SK-N-SH (cell line): ENCODE data around the gene CCNI2.

Experiments
- CTCF ChIP-seq: fragments of 200-600 bp; sonication (generic); IDR thresholded peaks from 2 replicates; pipeline ENCODE4 v1.6.1; 2017; ENCODE audit warnings: antibody characterized with exemption, mild to moderate bottlenecking, moderate library complexity
- EP300 ChIP-seq, 2 experiments: IDR thresholded peaks; 2 replicates each; pipeline versions ENCODE4 v1.4.0 to v1.6.1; 2012; ENCODE audit warnings: borderline replicate concordance in 1 of 2, low read depth in 1 of 2, low read length in 1 of 2
- PBX3 ChIP-seq: IDR thresholded peaks from 2 replicates; pipeline ENCODE4; 2012

- no peak for TF ChIP-seq EP300 (IDR thresholded peaks at IDR 0.05; ENCODE audit: borderline replicate concordance in 1 of 2, low read depth in 1 of 2, low read length in 1 of 2)
- TF ChIP-seq PBX3, result no peak
- no peak for TF ChIP-seq CTCF
Measured at GRCh38 chr5:132742626-132743025, 4.6 kb upstream of the CCNI2 start.
